Measurements from ENCODE around the gene SND1.

SND1 gene

DNA sequence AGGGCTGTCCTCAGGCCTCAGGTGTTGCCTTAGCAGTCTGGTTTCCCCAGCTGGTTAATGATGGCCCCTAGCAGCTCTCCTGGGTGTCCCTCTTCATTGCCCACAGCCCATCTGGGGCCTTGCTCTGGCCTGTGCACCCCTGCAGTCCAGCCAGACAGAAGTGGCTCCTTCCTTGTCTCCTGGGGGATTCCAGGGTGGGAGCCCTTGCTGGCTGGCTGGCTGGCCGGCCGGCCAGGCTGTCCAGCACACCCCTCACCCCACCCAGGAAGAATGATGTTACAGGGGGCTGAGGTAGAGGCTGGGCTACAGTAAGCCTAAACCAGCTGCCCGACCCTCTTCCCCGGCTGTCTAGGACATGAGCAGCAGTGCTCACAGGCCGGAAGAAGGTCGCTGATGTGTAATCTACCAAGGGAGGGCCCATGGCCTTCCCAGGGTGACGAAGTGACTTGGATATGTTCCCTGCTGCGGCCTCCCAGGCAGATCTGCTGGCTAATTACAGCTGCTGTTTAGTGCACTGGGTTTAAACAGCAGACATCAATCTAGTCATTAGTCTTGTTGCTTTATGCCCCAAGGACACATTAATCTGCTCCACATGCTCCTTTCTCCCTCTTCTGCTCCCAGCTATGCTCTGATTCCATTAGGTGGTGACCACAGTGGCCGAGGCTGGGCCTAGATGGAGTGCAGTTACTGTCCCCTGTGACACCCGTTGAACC lies 433.1 kb downstream of the SND1 start:
- TF ChIP-seq MEIS1 (CRISPR knock-in tag; IDR thresholded peaks at IDR 0.05; ENCODE audit: borderline replicate concordance): no peak
- TF ChIP-seq SCRT1 (tag by site-specific recombination; IDR thresholded peaks at IDR 0.05; ENCODE audit: borderline replicate concordance): no peak
- TF ChIP-seq GLIS1 (tag by site-specific recombination; IDR thresholded peaks at IDR 0.05): peak; percentile 42
- no peak for TF ChIP-seq TSHZ1 (tag by site-specific recombination; IDR thresholded peaks at IDR 0.05; ENCODE audit: borderline replicate concordance)
- no peak for TF ChIP-seq ZNF202 (tag by site-specific recombination; IDR thresholded peaks at IDR 0.05; ENCODE audit: borderline replicate concordance)
- Histone ChIP-seq H3K9me3 (ENCODE audit: control insufficient read depth, insufficient read depth, low read depth, low read length) (no peaks in the 10 kb centered on the region), H3K36me3 (ENCODE audit: control insufficient read depth in 2 of 2, insufficient read depth in 1 of 2, low read length in 2 of 2) (peaks cover 0 to 52% of the 10 kb centered on the region in 2 experiments; a peak in 2 of 3 replicates), H3K27ac (ENCODE audit: extremely low read depth, low read depth, low read length) (no peak overlapping the region), H3K4me3 (ENCODE audit: low read depth, low read length) (no peak overlapping the region), H3K4me1 (ENCODE audit: control insufficient read depth, insufficient read depth, low read length) (no peaks in the 10 kb centered on the region)
- CTCF ChIA-PET: no interaction called here
- POLR2A ChIA-PET: interaction anchor here (0.7 kb wide), 1 partner anchor 79 kb away, joined by 3 read pairs; no protein-coding TSS in a partner anchor

GRCh38 chr7:128090492-128090891 lies 438.5 kb downstream of the SND1 start:
- Histone ChIP-seq H3K4me1 (ENCODE audit: control insufficient read depth, insufficient read depth, low read length) (no peaks in the 10 kb centered on the region), H3K27ac (ENCODE audit: extremely low read depth, low read depth, low read length) (no peak overlapping the region), H3K9me3 (ENCODE audit: control insufficient read depth, insufficient read depth, low read depth, low read length) (no peaks in the 10 kb centered on the region), H3K4me3 (ENCODE audit: low read depth, low read length) (no peak overlapping the region), H3K36me3 (ENCODE audit: control insufficient read depth in 2 of 2, insufficient read depth in 1 of 2, low read length in 2 of 2) (peaks cover 3 to 57% of the 10 kb centered on the region in 2 experiments; a peak in 2 of 3 replicates)
- CTCF ChIA-PET: interaction anchor here (0.6 kb wide), 1 partner anchor 302 kb away, joined by 5 read pairs; no protein-coding TSS in a partner anchor
- TF ChIP-seq ZFHX2 (tag by site-specific recombination; conservative IDR thresholded peaks at IDR 0.05) (peak; percentile 51), GLI2 (tag by site-specific recombination; IDR thresholded peaks at IDR 0.05; ENCODE audit: borderline replicate concordance, low read depth) (no peak), ZNF175 (tag by site-specific recombination; IDR thresholded peaks at IDR 0.05) (no peak), ZNF280D (tag by site-specific recombination; IDR thresholded peaks at IDR 0.05) (no peak), ZNF580 (tag by site-specific recombination; IDR thresholded peaks at IDR 0.05) (no peak), EGR2 (tag by site-specific recombination; IDR thresholded peaks at IDR 0.05; ENCODE audit: low read depth) (peak; percentile 80), ZNF423 (tag by site-specific recombination; IDR thresholded peaks at IDR 0.05) (no peak)
- TF ChIP-seq, protein P1, sequence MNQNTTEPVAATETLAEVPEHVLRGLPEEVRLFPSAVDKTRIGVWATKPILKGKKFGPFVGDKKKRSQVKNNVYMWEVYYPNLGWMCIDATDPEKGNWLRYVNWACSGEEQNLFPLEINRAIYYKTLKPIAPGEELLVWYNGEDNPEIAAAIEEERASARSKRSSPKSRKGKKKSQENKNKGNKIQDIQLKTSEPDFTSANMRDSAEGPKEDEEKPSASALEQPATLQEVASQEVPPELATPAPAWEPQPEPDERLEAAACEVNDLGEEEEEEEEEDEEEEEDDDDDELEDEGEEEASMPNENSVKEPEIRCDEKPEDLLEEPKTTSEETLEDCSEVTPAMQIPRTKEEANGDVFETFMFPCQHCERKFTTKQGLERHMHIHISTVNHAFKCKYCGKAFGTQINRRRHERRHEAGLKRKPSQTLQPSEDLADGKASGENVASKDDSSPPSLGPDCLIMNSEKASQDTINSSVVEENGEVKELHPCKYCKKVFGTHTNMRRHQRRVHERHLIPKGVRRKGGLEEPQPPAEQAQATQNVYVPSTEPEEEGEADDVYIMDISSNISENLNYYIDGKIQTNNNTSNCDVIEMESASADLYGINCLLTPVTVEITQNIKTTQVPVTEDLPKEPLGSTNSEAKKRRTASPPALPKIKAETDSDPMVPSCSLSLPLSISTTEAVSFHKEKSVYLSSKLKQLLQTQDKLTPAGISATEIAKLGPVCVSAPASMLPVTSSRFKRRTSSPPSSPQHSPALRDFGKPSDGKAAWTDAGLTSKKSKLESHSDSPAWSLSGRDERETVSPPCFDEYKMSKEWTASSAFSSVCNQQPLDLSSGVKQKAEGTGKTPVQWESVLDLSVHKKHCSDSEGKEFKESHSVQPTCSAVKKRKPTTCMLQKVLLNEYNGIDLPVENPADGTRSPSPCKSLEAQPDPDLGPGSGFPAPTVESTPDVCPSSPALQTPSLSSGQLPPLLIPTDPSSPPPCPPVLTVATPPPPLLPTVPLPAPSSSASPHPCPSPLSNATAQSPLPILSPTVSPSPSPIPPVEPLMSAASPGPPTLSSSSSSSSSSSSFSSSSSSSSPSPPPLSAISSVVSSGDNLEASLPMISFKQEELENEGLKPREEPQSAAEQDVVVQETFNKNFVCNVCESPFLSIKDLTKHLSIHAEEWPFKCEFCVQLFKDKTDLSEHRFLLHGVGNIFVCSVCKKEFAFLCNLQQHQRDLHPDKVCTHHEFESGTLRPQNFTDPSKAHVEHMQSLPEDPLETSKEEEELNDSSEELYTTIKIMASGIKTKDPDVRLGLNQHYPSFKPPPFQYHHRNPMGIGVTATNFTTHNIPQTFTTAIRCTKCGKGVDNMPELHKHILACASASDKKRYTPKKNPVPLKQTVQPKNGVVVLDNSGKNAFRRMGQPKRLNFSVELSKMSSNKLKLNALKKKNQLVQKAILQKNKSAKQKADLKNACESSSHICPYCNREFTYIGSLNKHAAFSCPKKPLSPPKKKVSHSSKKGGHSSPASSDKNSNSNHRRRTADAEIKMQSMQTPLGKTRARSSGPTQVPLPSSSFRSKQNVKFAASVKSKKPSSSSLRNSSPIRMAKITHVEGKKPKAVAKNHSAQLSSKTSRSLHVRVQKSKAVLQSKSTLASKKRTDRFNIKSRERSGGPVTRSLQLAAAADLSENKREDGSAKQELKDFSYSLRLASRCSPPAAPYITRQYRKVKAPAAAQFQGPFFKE (tag by site-specific recombination; IDR thresholded peaks at IDR 0.05; ENCODE audit: borderline replicate concordance): no peak
- POLR2A ChIA-PET: no interaction called here
